Right lobe of liver (tissue), 4 donors: ENCODE data around the gene CA14.

Source experiments
- POLR2A ChIP-seq: fragments of 450-650 bp; IDR thresholded peaks from one replicate; pipeline ENCODE4 v1.6.1; 2017; ENCODE audit warnings: antibody characterized with exemption, mild to moderate bottlenecking
- TF ChIP-seq, protein P1 (sequence below), 4 donors: fragments of 200-600 bp in 3 of 4; fragments of 450-650 bp in 1 of 4; IDR thresholded peaks; one replicate each; pipeline versions ENCODE4 v1.5.1 to v1.8.0; 2016 to 2022; ENCODE audit warnings: antibody characterized with exemption in 4 of 4, mild to moderate bottlenecking in 2 of 4
- donor health status: DM: no; HTN: no; CAD: no.
- donor health status: DM: no; HTN: no; CAD: no.
- donor health status: DM: no; HTN: yes; CAD: no.

DNA sequence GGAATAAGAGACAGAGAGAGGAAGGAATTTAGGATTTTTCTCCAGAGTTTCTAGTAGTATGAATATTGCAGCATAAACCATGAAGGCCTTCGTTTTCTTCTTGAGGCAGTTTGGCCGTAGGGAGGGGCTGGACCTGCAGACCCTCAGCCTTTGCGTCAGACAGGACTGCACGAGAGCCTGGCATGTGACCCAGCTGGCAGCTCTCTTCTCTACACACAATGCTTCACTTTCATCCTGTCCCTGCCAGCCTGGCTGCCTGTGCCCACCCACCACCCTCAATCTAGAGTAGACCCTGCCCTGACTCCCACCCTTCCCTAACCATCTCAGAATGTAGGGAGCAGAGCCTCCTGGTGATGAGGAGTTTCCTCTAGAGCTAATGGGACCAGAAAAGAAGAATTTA lies 1.6 kb downstream of the CA14 start:
- TF ChIP-seq, protein P1, sequence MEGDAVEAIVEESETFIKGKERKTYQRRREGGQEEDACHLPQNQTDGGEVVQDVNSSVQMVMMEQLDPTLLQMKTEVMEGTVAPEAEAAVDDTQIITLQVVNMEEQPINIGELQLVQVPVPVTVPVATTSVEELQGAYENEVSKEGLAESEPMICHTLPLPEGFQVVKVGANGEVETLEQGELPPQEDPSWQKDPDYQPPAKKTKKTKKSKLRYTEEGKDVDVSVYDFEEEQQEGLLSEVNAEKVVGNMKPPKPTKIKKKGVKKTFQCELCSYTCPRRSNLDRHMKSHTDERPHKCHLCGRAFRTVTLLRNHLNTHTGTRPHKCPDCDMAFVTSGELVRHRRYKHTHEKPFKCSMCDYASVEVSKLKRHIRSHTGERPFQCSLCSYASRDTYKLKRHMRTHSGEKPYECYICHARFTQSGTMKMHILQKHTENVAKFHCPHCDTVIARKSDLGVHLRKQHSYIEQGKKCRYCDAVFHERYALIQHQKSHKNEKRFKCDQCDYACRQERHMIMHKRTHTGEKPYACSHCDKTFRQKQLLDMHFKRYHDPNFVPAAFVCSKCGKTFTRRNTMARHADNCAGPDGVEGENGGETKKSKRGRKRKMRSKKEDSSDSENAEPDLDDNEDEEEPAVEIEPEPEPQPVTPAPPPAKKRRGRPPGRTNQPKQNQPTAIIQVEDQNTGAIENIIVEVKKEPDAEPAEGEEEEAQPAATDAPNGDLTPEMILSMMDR (IDR thresholded peaks at IDR 0.05) = no peak
- no peak for TF ChIP-seq POLR2A
